C4-2B (cell line): Measurements from ENCODE around the gene MYL5.
"Not testable (repeated sequence)": the region's sequence is repeated elsewhere in the genome, so short reads cannot be mapped to it uniquely, and the experiment has no call there.

Experiments used
- H3K27ac ChIP-seq: fragments of 450-650 bp; 2 replicates; pipeline ENCODE4 v1.5.1; 2017
- CTCF ChIP-seq: fragments of 450-650 bp; conservative IDR thresholded peaks from 2 replicates; pipeline ENCODE4 v1.5.1; 2017; ENCODE audit warnings: mild to moderate bottlenecking
- ZFX ChIP-seq: fragments of 450-650 bp; IDR thresholded peaks from 2 replicates; pipeline ENCODE4 v1.6.1; 2017

MYL5 gene

GRCh38 chr4:665751-666435 is 8.4 kb upstream of the MYL5 start:
- H3K27ac ChIP-seq, result no peak overlapping the region
- TF ChIP-seq ZFX (no peak), CTCF (no peak)

GRCh38 chr4:666436-666810 is 7.9 kb upstream of the MYL5 start:
- TF ChIP-seq ZFX (no peak), CTCF (no peak)
- H3K27ac ChIP-seq, result no peak overlapping the region

GRCh38 chr4:666822-667544 is 7.4 kb upstream of the MYL5 start:
- TF ChIP-seq CTCF (no peak), ZFX (no peak)
- no peak overlapping the region for H3K27ac ChIP-seq

- H3K27ac ChIP-seq, result no peak overlapping the region
These were observed 6.8 kb upstream of the MYL5 start for GRCh38 chr4:667545-667925.

GRCh38 chr4:668219-668618 is 6.1 kb upstream of the MYL5 start:
- H3K27ac ChIP-seq, result not testable (repeated sequence)

More at GRCh38 chr4:667545-667925, 6.8 kb upstream of the MYL5 start:
- TF ChIP-seq CTCF, result no peak

GRCh38 chr4:669806-670559 is 4.4 kb upstream of the MYL5 start:
- H3K27ac ChIP-seq, result not testable (repeated sequence)

GRCh38 chr4:671769-672168 is 2.6 kb upstream of the MYL5 start:
- no peak overlapping the region for H3K27ac ChIP-seq
- TF ChIP-seq CTCF, result no peak
- TF ChIP-seq ZFX, result no peak

GRCh38 chr4:673349-674091 is 822 bp upstream of the MYL5 start:
- H3K27ac ChIP-seq, result peak overlapping the region; percentile 97
- peak; percentile 45; the same call in 1 of the 2 replicates for TF ChIP-seq ZFX
- TF ChIP-seq CTCF, result no peak
